ENCODE results near the gene DOCK3.

GRCh38 chr3:51139616-51140015 lies 464.9 kb downstream of the DOCK3 start:
- no peak for TF ChIP-seq CTCF (conservative IDR thresholded peaks at IDR 0.05; ENCODE audit: low read depth, low read length)
- TF ChIP-seq EZH2phosphoT487 (IDR thresholded peaks at IDR 0.05; ENCODE audit: borderline replicate concordance, low read length) = no peak
- no peak for TF ChIP-seq EZH2 (IDR thresholded peaks at IDR 0.05; ENCODE audit: low read length, unreplicated experiment)

Data from PC-3 (cell line).